Muscle of leg (tissue), 11 donors: Measurements from ENCODE around the gene CAPZA1. TPM values are rescaled to one million over a fixed set of nuclear protein-coding genes. Genes with fewer than 3 reads are reported as not detected.

ENCODE experiments used
- DNase-seq: peaks from one replicate; pipeline ENCODE4 v3.0.0; 2013
- H3K27ac ChIP-seq: one replicate; pipeline ENCODE4 v1.5.1; 2013; ENCODE audit warnings: mild to moderate bottlenecking, low read length, control low read depth
- H3K27me3 ChIP-seq: one replicate; pipeline ENCODE4 v1.6.1; 2013; ENCODE audit warnings: low read length; ENCODE audit not compliant: control insufficient read depth, insufficient read depth
- H3K36me3 ChIP-seq: one replicate; pipeline ENCODE4 v1.6.1; 2013; ENCODE audit warnings: low read length; ENCODE audit not compliant: control insufficient read depth, insufficient read depth
- H3K4me1 ChIP-seq: one replicate; pipeline ENCODE4 v1.6.1; 2013; ENCODE audit warnings: low read length; ENCODE audit not compliant: control insufficient read depth, insufficient read depth
- H3K4me3 ChIP-seq: one replicate; pipeline ENCODE4 v1.5.1; 2013; ENCODE audit warnings: low read length, control low read depth
- H3K9me3 ChIP-seq: replicated peaks from 2 replicates; pipeline ENCODE4 v1.6.1; 2013; ENCODE audit warnings: low read depth, low read length; ENCODE audit not compliant: control insufficient read depth
- WGBS: methylation state at CpG from one replicate; pipeline ENCODE4 v1.1.5; 2013; ENCODE audit warnings: missing lambda C conversion rate; ENCODE audit not compliant: insufficient coverage; 5-methylcytosine and 5-hydroxymethylcytosine counted together
- polyA plus RNA-seq, 8 donors: library from polyadenylated mRNA; unstranded; fragments of 120-200 nt; gene quantifications; one replicate each; pipeline versions ENCODE4 v1.2.1 to v1.2.3, GENCODE V29; 2013; ENCODE audit warnings: inconsistent platforms in 1 of 8, low replicate concordance in 1 of 8; ENCODE audit not compliant: insufficient read length in 8 of 8, insufficient read depth in 1 of 8
- total RNA-seq: library from RNA; stranded (reverse); fragments of 120-200 nt; gene quantifications from one replicate; pipeline ENCODE4 v1.2.4, GENCODE V29; 2013

Gene CAPZA1
- total and polyA plus RNA-seq, 9 donors = 66.6 to 101 (median 82.5) TPM

DNA sequence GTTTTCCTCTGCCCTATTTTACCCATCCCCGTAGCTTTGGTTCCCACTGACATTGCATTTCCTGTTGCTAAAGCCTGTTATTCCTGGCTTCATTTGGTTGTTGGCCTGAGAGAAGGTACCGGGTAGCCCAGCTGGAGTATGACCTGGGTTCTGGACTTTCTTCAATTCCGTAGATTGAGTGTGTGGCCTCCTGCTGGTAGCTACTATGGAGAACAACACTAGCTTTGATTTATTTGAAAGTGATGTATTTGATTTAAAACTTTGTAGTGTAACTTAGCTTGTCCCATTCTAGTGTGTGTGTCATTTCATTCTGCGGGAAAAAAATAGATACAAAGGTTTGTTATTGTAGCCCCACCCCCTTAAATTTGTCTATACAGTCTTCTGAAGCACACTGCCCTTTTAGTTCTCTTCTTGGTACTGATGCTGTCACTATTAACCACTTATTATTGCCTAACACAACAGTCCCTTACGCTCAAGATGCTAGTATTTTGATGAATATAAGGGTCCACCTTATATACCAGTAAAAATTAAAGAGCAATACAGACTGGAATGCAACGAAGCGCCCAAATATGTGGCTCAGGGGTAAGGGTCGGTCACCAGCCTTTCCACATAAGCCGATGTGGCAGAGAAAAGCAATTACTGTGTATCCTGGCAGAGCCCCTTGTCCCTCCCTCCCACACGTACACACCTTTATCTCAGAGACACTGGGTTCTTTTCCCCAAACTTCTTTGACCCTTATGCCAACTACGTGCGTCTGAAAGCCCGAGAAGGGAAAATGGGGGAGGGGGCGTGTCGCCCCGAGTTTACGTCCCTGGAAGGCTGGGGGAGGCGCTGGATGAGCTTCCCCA lies 54.2 kb downstream of the CAPZA1 start:
- 0% methylated on average over 11 of the region's 18 CpGs for WGBS

DNA sequence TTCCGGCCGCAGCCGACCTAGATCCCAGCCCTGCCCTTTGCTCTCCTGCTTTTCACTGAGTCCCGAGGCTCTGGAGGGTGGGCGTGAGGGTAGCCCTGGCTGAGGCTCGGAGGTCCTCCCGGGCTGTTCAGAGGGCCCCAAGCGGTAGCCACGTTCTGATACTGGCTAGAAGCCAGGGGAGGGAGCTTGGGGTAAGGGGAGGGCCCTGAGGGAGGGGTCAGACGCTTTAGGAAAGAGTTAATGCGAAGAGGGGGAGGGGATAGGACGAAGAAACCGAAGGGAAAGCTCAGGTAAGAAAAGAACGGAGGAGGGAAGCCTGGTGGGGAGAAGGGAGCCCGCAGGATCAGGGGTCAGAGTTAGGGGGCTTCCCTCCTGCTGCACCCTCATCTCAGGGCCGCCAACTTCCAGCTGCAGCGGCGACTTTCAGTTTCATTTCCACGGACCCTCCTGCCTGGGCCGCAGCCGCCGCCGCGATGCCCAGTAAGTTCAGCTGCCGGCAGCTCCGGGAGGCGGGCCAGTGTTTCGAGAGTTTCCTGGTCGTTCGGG lies 54.9 kb downstream of the CAPZA1 start, which contains the start of gene MOV10:
Gene MOV10 (plus strand): TSS at position 220 of the 546 bp plus-strand sequence. CDS start 254 bp downstream, at position 474.
- peaks cover 15% of the 10 kb centered on the region for H3K36me3 ChIP-seq
- H3K27ac ChIP-seq = peak within 1 kb of the TSS; percentile 95
- peak; percentile 84 for DNase-seq
- H3K27me3 ChIP-seq = no peaks in the 10 kb centered on the region
- under 1% methylated on average over 25 of the region's 30 CpGs for WGBS
- H3K4me3 ChIP-seq = peak within 1 kb of the TSS; percentile 77
- H3K4me1 ChIP-seq = peaks cover 14% of the 10 kb centered on the region
- no peaks in the 10 kb centered on the region for H3K9me3 ChIP-seq

More for the DNA sequence above, 54.2 kb downstream of the CAPZA1 start:
- Histone ChIP-seq H3K36me3 (peaks cover 16% of the 10 kb centered on the region), H3K9me3 (no peaks in the 10 kb centered on the region), H3K27ac (peak overlapping the region; percentile 95), H3K4me1 (peaks cover 14% of the 10 kb centered on the region), H3K27me3 (no peaks in the 10 kb centered on the region), H3K4me3 (peak overlapping the region; percentile 77)
- peak; percentile 78 for DNase-seq

GRCh38 chr1:112674986-112675727 lies 55.5 kb downstream of the CAPZA1 start:
- Histone ChIP-seq H3K27me3 (no peaks in the 10 kb centered on the region), H3K27ac (peak overlapping the region; percentile 95), H3K36me3 (peaks cover 10% of the 10 kb centered on the region), H3K4me3 (peak overlapping the region; percentile 77), H3K9me3 (no peaks in the 10 kb centered on the region), H3K4me1 (peaks cover 14% of the 10 kb centered on the region)
- DNase-seq = peak; percentile 71
- WGBS = under 1% methylated on average over 56 of the region's 68 CpGs

GRCh38 chr1:112675728-112676381 lies 56.2 kb downstream of the CAPZA1 start:
- peak overlapping the region; percentile 77 for H3K4me3 ChIP-seq
- H3K27me3 ChIP-seq = no peaks in the 10 kb centered on the region
- H3K36me3 ChIP-seq = peaks cover 9% of the 10 kb centered on the region
- no peaks in the 10 kb centered on the region for H3K9me3 ChIP-seq
- 43% methylated on average over 3 of the region's 7 CpGs for WGBS
- DNase-seq = no peak
- H3K27ac ChIP-seq = peak overlapping the region; percentile 91
- H3K4me1 ChIP-seq = peaks cover 14% of the 10 kb centered on the region

GRCh38 chr1:112676543-112676942 lies 56.9 kb downstream of the CAPZA1 start:
- WGBS = 86% methylated on average over 2 of the region's 3 CpGs
- no peak overlapping the region for H3K27ac ChIP-seq
- H3K9me3 ChIP-seq = no peaks in the 10 kb centered on the region
- H3K27me3 ChIP-seq = no peaks in the 10 kb centered on the region
- H3K4me3 ChIP-seq = no peak overlapping the region
- no peak for DNase-seq
- peaks cover 14% of the 10 kb centered on the region for H3K4me1 ChIP-seq
- peaks cover 9% of the 10 kb centered on the region for H3K36me3 ChIP-seq

DNA sequence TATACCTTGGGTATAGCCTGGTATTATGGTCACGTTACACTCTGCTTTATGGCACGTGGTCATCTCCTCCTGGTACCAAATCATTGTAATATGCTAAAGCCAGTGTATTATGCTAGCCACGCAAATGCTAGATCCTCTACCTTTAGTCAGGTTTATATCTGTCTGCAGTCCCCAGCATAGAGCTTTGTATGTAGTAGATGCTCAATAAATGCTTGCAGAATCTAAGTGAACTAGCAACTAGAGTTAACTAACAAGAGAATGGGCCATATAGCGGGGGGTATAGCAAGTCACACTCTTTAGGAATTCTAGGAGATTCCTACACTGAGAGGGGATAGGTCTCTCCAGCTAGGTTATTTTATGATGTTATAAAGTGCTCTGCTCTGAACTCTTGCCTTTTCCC lies 57.9 kb downstream of the CAPZA1 start:
- Histone ChIP-seq H3K9me3 (no peaks in the 10 kb centered on the region), H3K4me1 (peaks cover 14% of the 10 kb centered on the region), H3K27me3 (no peaks in the 10 kb centered on the region), H3K4me3 (no peak overlapping the region), H3K36me3 (peaks cover 4% of the 10 kb centered on the region), H3K27ac (no peak overlapping the region)
- WGBS = no CpG with 5 or more reads among the region's 4 CpGs
- no peak for DNase-seq

DNA sequence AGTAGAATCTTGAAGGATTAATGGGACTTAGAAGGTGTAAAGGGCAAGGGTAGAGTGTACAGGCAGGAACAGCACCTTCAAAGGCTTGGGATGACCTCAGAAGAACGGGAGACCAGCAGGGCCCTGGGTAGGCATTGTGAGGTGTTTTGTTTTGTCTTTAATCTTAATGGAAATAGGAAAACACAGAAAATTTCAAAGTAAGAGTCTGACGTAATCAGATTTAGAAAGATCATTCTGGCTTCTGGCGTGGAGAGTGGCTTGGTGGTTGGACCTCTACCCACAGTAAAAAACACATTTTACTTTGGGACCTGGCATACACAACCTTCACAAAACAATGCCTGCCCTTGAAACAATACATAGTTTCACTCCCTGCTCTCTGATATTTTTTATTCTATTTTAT lies 59.0 kb downstream of the CAPZA1 start:
- no peak overlapping the region for H3K4me3 ChIP-seq
- H3K4me1 ChIP-seq = peaks cover 11% of the 10 kb centered on the region
- H3K27ac ChIP-seq = no peak overlapping the region
- no peaks in the 10 kb centered on the region for H3K27me3 ChIP-seq
- no peak for DNase-seq
- H3K36me3 ChIP-seq = peaks cover 4% of the 10 kb centered on the region
- 44% methylated on average over 1 of the region's 3 CpGs for WGBS
- no peaks in the 10 kb centered on the region for H3K9me3 ChIP-seq

GRCh38 chr1:112685913-112686312 lies 66.3 kb downstream of the CAPZA1 start:
- Histone ChIP-seq H3K9me3 (no peaks in the 10 kb centered on the region), H3K27ac (no peak overlapping the region), H3K36me3 (peaks cover 22% of the 10 kb centered on the region), H3K4me3 (no peak overlapping the region), H3K4me1 (peaks cover 28% of the 10 kb centered on the region), H3K27me3 (no peaks in the 10 kb centered on the region)
- WGBS = 100% methylated on average over 1 of the region's 5 CpGs
- no peak for DNase-seq

DNA sequence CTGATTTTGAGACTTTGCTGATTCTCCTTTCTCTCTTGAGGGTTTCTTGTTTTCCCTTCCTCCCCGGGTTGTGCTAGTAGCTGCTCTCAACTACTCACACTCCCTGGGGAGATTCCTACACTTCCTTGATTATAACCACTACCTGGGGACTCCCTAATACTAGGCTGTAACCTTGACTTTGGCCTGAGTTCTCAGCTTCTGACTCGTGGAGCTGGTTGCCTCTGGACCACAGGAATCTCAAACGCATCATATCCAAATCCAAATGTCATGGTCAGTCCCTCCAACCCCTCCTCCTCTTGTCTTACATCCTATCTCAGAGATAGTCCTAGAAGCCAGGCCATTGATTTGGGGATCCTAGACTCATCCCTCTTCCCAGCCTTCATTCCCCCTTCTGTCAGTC lies 66.8 kb downstream of the CAPZA1 start:
- no peak for DNase-seq
- Histone ChIP-seq H3K9me3 (no peaks in the 10 kb centered on the region), H3K27me3 (no peaks in the 10 kb centered on the region), H3K4me3 (no peak overlapping the region), H3K27ac (no peak overlapping the region), H3K36me3 (peaks cover 24% of the 10 kb centered on the region), H3K4me1 (peaks cover 28% of the 10 kb centered on the region)
- WGBS = 56% methylated on average over 3 of the region's 3 CpGs
